Activated effector memory CD4-positive, alpha-beta T cell treated with anti-CD3 and anti-CD28 coated beads, Interleukin-2, amount 50 U/mL, for 16 hours (primary cell): ENCODE measurements around the gene KLRG1.
A peak's percentile ranks its signal among the peaks of the same experiment; 100 is the strongest.

Experiments
- DNase-seq: peaks from one replicate; pipeline ENCODE4 v3.0.0-alpha.2; 2020

KLRG1 gene

DNA sequence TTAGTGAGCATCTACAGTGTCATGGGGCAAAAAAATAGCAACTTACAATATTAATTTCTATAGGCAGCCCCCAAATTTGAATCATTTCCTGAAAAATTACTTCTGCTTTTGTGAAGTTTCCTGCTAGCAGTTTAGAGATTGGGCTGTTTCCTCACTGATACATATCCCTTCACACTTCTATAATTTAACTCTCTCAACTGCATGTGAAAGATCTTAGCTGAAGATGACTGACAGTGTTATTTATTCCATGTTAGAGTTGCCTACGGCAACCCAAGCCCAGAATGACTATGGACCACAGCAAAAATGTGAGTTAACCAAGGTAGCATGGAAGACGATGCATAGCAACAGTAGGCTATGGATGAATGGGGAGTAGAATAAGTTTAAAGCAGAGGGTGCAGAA, at the start of gene KLRG1:
KLRG1 (plus strand) TSS at position 134 of the 400 bp plus-strand sequence; CDS start at position 224, 90 bp downstream.
- DNase-seq = no peak

DNA sequence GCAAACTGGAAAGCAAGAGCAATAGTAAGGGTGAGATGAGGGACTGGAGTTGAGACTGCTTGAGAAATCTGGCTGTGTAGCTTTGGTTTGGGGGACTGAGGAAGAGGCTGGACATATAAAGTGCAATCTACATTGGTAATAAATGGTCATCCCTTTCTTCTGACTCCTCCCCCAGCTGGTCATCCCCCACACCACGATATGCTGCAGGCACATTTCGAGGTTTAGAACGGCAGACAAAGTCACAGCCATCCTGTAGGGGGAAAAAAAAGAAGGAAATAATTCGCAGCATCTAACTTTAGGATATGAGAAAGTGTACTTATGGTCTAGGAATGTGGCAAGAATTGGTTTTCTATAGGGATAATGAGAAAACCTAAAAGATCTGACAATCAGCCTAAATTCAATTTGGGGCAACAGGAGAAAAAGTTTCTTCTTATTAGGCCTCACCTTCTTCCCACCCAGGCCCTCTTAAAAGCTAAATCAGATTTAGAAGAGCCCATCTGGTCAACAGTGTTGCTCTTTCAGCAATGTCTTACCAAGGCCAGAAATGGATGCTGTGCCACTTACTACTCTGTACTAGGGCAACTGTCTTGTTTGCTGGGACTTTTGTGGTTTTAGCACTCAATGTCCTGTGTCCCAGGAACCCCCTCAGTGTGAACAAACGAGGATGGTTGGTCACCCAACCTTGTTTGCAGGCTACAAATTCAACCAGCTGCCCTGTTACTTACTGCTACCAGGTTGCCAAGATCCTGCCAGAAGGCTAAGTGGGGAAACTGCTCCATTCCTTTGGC, 47.5 kb upstream of the KLRG1 start:
- no peak for DNase-seq

DNA sequence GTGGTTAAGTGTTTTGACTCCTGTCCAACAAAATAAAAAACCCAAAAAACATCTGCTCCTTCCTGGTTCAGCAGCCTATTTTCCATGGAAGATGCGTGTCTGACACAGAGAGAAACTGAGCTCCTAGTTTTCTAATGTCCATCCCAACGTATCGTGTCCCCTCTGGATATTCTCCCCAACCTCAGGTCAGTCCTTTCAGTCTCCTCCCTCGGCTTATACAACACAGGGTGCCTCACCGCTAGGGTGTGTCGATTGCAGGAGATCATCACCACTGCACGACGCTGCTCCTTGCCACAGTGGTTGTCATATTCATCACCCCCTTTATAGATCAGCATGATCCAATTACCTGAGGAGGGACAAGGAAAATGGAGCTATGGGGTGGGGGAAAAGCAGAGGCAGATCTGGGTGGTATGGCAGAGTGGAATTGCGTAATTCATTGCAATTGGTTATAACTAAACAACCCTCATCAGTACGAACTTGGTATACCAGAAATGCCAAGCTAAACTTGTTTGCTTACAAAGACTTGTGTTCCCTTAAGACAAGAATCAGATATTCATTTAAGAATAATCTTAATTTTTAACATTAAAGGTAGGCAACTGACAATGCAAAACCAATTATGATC, 45.7 kb upstream of the KLRG1 start:
- no peak for DNase-seq

DNA sequence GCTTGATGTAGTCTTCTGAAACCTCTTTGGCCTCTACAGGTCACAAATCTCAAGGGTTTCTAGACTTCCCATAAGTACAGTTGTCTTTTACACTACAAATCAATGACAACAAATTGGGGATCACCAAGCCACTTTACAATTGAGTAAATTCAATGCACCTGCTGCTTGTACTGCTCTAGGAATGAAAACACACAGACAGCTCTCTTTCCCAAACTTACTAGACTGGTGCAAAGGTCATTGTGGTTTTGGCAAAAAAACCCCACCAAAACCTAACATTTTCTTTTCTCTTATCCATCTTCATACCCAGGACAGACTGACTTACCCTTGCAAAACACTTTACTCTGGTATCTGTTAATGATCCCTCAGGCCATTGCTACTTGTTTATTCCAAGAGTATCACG, 42.6 kb upstream of the KLRG1 start:
- no peak for DNase-seq

DNA sequence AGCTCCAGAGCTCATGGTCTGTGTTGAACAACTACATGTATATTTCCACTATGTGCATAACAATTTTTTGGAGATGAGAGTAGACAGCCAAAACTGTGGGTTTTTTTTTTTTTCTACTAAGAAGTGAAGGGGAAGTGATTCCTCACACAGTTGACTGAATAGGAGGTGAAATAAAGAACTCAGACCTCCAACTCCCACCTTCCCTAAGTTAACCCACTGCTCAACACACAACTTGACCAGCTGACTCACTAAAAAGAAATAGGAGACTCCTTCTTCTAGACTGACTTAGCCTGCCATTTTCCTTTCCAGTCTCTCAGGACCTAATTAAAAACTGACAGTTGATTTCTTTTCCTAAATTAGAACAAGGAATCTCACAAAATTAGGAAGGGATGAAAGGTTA, 41.6 kb upstream of the KLRG1 start:
- DNase-seq = no peak

DNA sequence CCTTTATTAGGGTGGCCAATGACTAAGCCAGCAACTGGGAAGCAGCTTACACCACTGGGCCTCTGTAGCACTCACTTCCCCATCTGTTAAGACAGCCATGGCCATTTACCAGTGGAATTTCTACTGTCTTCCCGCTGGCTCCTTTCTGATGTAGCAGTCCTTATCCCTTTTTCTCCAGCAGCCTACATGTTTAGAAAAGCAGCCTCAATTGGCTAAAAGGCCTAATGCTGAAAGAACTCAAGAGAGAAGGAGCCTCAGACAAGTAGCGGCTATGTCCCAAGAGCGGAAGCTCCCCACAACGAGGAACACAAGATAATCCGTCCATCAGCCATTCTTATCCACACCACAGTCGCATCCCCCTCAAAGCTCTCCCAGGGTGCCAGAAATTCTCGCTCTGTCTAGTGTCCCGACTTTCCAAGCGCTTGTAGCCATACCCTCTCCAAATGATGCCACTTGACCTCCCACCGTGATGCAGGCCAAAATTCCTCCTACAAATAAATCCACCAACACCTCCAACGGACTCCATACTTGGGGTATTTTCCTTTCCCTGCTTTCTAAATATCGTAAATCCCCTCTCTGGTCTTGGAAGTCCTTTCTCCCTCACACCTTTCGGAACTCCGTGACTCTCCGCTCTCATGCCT, 40.5 kb upstream of the KLRG1 start:
- DNase-seq = peak; percentile 63

DNA sequence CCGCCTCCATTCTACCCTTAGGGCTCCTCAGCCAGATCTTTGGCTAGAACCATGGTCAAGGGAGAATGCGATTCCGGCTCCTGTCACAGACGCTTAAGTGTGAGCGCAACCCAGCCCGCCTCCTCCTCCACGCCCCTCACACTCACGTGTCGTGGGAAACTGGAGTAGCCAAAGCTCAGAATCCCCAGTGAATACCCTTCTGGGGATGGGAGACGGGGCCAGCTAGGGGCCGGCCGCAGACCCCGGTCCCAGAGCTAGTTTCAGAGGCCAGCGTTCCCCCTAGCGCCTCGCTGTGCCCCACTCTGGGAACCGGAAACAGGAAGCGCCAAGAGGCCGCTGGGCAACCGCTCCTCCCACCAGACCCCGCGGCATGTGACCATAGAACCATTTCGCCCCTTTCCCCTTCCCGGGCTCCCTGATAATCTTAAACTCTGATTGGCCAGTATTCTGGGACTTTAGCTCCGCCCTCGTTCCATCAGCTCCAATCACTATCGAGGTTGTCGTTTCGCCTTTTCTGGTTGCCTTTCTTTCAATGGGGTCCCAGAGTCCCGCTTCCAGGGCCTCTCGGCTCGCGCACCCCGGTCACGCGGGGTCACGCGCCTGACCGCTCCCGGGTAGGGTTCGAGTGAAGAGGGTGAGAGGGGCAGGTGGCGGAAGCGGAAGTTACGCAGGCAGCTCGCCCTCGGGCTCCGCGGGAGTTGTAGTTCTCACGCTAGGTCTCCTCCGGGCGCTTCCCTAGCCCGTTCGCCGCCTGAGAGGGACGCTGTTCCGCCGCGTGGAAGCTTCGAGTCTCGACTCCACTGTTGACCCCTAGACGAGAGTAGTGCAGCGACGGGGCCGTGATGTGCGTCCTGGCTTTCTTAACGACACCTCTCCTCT, 39.8 kb upstream of the KLRG1 start, which contains the start of gene M6PR:
M6PR (minus strand) TSS at position 304 of the 879 bp plus-strand sequence. CDS start 3,241 bp downstream, outside the sequence.
- peak; percentile 95 for DNase-seq

DNA sequence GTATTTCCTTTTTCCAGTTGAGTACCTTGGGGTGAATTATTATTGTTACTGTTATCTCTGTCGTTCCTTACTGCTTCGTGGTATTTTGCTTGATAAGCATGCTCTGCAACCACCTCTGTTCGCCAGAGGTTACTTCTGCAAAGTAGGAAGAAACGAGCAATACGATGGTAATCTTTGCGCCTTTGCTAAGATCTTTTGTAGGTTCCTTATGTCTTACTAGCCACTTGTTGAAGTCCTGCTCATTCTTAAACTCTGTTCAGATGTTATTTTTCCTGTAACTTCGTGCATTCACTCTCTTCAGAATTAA, 39.2 kb upstream of the KLRG1 start:
- no peak for DNase-seq

DNA sequence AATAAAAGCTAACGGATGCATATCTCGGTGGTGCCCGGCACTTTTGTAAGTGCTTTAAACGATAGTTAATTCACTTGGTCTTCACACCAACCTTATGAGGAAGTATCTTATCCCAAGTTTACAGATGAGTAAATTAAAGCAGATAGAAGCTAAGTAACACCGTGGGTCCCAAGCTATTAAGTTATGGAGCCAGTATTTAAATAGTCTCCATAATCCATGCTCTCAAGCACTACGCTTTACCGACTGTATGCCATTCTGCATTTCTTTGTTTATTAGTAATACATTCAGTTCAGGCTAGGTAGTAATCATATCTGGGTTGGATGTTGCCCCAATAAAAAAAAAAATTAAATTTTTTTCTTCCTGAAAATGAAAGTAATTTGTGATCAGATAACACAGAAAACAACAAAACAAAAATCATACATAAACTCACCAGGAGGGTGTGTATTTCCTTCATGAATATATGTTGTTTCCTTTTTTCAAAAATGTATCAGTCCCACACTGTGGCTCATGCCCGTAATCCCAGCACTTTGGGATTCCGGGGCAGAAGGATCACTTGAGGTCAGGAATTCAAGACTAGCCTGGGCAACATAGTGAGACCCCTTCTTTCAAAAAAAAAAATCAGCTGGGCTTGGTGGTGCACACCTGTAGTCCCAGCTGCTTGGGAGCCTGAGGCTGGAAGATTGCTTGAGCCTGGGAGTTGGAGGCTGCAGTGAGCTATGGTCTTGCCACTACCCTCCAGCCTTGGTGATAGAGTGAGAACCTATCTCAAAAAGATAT, 38.5 kb upstream of the KLRG1 start:
- peak; percentile 66 for DNase-seq

DNA sequence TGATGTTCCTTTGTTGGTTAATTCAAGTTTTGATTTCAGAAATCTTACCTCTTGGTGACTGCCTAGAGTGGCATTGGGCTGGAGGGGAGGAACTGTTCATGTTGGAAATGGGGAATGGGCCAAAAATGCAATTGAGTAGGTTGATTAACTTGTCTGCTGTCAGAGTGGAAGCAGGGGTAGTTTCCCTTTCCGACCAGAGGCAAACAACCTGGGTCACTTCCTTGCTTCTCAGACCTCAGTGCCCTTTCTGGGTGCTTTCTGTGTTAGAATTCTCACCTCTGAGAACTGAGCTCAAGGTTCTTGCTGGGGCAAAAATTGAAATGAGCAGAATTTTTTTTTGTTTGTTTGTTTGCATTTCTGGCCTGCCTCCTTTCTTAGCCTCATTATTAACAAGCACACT, 37.6 kb upstream of the KLRG1 start:
- DNase-seq = peak; percentile 67

DNA sequence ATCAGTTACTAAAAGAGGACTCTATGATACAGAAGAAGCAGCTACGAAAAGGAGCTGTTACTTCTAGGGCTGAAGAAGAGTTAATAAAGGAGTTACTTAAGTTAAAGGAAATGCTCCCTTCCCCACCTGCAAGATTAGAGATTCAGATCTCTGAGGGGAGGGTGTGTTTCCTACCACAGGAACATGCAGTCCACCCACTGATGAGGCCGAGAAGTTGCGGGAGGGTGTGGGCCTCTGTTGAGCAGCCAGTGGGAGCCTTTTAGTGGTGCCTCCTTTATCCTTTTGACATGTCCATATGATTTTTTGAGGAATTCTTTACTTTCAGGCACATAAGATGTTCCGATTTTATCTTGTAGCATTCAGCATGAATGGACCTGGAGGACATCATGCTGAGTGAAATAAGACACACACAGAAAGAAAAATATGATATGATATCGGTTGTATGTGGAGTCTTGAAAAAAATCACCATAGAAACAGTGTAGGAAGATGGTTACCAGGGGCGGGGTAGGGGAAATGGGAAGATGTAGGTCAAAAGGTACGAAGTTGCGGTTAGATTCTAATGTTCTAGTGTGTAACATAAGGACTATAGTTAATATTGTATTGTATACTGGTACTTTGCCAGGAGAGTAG, 35.5 kb upstream of the KLRG1 start:
- DNase-seq = peak; percentile 85

DNA sequence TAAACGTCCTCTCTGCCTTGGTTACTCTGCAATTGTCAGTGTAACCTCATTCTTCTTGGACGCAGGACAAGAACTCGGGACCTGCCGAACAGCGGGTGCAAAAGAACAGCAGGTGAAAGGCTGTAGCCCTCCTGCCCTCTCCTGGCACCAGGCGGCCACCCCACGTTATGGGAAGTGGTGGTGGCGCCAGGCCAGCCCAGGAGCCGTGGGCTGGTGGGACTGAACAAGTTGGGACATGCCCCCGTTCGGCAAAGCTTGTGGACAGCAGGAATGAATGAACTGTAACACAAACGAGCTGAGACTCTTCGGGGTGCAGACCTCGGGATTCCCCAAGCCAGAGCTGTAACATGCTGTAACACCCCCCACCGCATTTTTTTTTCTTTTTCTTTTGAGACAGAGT, 33.3 kb upstream of the KLRG1 start:
- no peak for DNase-seq

DNA sequence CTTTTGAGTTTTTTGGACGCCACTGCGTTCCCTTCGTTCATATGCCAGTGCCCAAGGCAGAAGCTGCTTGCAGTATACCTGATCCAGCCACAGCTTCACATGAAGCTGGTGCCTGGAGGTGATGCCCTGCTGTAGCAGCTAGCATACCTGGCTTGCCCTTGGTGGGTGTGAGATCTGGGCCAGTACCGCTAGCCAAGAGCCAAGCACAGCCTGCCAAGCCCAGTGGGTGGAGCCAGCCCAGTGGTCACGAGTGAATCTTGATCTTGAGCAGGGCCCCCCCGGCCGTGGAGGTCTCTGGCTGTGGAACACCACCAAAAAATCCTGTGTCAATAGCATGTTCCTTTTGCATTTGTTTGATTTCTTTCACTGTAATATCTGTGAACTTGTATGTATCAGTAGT, 32.6 kb upstream of the KLRG1 start:
- no peak for DNase-seq

DNA sequence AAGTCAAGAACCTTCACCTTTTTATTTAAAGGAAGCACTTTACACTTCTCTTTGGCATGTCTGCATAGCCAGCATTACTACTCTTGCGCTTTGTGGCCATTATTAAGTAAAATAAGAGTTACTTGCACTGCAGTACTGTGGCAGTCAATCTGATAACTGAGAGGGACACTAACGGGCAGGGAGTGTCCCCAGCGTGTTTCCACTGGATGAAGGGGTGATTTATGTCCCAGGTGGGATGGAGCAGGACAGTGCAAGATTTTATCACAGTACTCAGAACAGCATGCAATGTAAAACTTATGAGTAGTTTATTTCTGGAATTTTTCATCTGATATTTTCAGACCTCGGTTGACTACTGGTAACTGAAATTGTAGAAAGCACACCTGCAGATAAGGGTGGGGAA, 31.8 kb upstream of the KLRG1 start:
- no peak for DNase-seq

DNA sequence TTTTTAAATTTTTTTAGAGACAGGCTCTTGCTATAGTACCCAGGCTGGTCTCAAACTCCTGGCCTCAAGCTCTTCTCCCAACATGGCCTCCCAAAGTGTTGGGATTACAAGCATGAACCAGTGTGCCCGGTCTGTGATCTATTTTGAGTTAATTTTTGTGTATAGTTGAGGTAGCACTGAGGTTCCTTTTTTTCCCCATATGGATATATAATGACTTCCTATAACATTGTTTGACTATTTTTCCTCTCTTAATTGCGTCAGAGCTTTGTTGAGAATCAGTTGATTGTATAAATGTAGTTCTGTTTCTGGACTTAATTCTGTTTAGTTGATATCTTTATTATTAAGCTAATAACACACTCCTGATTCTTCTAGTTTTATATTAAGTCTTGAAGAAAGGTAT, 31.3 kb upstream of the KLRG1 start:
- no peak for DNase-seq

DNA sequence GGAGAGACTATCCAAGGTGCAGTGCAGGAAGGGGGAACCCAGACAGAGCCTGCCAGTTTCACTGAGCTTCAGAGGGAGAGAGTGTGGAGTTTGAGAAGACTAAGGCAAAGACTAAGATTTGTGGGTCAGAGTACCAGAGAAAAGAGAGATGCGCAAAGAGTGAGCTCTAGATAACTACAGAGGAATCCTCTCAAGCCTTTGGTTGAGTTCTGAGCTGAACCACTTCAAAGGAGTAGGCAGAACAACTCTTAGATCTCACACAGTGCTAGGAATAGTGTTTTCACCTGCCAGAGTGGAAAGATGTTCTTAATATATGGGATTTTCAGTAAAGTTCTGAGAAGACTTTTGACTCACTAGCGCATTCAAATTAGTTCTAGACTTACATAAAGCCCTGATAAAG, 29.2 kb upstream of the KLRG1 start:
- no peak for DNase-seq

DNA sequence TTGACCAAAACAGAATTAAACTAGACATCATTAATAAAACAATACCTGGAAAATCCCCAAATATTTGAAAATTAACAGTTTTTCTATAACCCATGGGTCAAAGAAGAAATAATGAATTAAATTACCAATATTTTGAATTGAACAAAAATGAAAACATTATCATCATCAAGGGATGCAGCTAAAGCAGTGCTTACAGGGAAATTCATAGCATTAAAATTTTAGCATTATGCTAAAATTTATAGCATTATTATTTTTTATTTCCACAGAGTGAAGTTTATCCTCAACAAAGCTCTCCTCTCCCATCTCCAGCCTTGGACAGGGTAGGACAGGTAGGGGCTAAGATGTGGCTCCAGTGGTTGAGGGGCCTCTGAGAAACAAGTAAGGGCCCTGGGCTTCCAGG, 20.6 kb upstream of the KLRG1 start:
- DNase-seq = no peak

DNA sequence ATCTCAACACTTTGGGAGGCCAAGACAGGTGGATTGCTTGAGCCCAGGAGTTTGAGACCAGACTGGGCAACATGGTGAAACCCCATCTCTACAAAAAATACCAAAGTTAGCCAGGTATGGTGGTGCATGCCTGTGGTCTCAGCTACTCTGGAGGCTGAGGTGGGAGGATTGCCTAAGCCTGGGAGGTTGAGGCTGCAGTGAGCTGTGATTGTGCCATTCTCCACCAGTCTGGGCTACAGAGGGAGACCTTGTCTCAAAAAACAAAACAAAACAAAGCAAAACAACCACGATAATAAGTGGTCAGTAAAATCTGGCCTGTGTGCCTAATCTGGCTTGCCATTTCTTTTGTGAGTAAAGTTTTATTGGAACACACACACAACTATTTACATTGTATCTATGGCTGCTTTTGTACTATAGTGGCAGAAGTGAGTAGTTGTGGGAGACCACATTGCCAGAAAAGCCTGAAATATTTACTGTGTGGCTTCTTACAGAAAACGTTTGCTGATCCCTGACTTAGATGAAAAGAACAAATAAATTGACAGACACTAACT, 19.4 kb upstream of the KLRG1 start:
- no peak for DNase-seq

DNA sequence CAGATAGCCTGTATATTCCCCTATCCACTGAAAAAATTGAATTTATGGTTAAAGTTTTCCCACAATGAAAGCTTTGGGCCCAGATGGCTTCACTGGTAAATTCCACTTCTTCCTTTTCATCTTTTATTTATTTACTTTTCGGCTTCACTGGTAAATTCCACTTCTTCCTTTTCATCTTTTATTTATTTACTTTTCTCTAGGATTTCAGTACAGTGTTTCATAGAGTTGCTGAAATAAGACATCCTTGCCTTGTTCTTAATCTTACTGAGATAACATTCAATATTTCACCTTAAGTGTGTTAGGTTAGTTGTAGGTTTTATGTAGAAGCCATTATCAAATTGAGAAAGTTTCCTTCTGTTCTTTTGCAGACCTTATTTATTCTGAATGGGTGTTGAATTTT, 18.9 kb upstream of the KLRG1 start:
- no peak for DNase-seq

DNA sequence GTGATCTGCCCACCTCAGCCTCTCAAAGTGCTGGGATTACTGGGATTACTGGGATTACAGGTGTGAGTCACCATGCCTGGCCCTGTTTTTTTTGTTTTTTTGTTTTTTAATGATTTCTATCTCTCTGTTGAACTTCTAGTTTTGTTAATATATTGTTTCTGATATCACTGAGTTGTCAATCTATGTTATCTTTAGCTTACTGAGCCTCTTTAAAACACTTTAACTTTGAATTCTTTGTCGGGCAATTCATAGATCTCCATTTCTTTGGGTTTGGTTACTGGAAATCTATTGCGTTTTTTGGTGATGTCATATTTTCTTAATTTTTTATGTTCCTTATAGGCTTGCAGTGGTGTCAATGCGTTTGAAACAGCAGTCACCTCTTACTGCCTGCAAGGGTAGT, 9.2 kb upstream of the KLRG1 start:
- no peak for DNase-seq

DNA sequence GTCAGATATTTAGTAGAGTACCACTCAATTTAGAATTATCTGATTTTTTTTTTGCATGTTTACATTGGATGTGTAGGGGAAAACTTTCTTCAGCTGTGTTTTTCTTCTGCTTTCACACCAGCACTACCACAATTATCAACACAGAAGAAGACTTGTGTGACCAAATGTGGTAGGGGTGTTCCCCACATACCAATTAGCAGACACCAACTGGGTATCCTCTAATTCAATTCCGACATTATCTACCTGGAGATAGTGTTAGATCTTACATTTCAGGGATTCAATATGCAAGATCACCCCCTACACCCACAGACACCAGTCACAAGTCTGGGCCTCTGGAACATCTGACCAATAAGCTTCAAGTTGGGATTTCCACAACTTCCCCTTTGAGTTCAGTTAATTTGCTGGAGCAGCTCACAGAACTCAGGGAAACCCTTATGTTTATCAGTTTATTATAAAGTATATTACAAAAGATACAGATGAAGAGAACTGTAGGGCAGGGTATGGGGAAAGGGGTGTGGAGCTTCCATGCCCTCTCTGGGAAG, 4.1 kb upstream of the KLRG1 start:
- DNase-seq = no peak
